ENCODE measurements around the gene LRRC38.
"Not testable (repeated sequence)": the region's sequence is repeated elsewhere in the genome, so short reads cannot be mapped to it uniquely, and the experiment has no call there.

The LRRC38 gene

DNA sequence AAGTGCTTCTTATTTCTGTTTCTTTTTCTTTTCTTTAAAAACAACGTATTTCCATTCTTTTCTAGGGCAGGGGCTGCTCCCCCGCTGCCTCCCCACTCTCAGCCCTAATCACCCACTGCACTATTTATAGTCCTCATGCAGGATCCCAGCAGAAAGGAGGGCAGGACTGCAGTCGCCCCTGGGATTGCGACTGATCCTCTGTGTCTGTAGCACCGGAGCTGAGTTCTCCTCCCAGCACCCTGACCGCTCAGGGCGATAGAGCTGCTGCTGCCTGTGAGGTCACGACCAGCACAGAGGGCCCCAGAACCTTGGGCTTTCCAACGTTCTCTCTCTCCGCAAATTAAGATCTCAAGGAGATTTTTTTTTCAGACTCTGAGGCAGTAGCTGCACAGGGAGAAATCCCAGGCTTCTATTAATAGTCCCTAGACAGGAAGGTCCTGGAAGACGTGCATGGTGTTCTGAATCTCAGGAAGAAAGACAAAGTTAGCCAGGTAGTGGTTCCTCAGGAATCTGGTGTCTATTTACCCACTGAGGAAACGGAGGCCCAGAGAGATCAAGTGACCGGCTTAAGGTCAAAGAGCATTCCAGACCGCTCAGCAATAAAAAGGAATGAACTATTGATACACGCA is 56.8 kb downstream of the LRRC38 start:
- no peak for DNase-seq

DNA sequence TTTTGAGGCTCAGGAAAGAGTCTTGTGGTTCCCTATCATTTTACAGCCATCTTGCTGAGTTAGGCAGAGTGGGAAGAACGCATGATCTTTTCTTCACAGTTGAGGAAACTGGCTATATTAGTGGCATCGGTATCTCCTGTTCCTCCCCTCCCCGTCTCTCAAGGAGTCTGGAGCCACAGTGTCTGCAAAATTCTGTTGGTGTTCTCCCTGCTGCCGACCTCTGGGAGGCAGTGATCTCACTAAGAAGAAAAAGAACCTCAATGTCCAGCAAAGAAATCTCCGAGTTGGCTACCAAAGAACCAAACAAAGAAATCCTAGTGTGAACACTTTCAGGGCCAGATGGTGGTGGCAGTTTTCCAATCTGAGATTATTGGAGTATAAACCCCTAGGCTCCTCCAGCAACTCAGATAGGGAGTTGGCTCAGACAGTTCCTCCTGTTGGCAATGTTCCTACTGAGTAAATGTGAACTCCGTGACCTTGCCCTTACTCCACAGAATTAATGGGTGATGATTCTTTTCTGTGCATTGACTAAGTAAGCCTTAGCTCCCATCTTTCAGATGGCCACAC is 62.3 kb downstream of the LRRC38 start:
- no peak for DNase-seq

DNA sequence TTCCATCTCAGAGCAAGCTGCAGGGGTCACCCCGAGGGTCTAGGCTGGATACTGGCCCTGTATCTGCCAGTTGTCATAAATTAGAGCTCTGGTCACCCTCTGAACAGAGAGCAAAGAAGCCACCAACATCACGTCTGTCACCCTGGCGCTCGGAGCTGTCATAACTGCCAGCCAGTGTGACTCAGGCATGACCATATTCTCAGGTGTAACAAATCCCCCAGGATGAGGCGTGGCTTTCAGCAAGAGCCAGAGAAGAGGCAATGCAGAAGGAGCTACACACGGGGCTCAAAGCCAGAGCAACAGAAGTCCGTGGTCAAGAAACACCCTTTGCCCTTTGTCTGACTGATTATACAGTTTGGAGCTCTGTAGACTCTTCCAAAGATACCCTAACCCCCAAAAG is 63.6 kb downstream of the LRRC38 start:
- DNase-seq = no peak

DNA sequence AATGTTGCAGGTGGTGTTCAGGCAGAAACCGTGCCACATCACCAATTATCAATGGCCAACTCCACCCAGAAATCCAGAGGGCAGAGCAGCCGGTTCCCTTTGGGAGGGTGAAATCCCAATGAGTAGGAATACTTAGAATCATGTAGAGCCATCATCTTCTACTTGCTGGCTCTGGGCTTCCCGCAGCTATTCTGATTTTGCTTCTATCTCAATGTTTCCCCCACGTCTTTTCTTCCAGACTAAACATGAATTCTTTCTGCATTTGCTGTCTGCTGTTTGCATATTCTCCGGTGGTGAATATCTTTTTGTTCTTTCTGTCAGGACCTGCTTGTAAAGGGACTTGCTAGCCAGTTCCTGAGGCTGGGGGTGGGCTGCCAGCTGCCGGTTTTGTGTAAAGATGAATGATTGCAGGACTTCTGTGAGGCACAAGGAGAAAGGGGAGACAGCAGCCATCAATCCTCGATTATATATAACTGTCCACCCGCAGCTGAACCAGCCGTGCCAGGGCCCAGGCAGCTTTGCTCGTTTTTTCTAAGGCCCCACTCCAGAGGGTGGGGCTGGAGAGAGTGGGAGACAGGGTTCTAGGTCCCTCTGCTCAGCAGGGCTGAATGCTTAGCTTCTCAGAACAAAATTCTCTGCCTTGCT is 70.3 kb downstream of the LRRC38 start:
- DNase-seq = no peak

DNA sequence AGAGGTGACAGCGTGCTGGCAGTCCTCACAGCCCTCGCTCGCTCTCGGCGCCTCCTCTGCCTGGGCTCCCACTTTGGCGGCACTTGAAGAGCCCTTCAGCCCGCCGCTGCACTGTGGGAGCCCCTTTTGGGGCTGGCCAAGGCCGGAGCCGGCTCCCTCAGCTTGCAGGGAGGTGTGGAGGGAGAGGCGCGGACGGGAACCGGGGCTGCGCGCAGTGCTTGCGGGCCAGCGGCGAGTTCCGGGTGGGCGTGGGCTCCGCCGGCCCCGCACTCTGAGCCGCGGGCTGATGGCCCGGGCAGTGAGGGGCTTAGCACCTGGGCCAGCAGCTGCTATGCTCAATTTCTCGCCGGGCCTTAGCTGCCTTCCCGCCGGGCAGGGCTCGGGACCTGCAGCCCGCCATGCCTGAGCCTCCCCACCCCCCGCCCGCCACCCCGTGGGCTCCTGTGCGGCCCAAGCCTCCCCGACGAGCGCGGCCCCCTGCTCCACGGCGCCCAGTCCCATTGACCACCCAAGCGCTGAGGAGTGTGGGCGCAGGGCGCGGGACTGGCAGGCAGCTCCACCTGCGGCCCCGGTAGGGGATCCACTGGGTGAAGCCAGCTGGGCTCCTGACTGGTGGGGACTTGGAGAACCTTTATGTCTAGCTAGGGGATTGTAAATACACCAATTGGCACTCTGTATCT is 74.6 kb downstream of the LRRC38 start:
- DNase-seq = not testable (repeated sequence)

DNA sequence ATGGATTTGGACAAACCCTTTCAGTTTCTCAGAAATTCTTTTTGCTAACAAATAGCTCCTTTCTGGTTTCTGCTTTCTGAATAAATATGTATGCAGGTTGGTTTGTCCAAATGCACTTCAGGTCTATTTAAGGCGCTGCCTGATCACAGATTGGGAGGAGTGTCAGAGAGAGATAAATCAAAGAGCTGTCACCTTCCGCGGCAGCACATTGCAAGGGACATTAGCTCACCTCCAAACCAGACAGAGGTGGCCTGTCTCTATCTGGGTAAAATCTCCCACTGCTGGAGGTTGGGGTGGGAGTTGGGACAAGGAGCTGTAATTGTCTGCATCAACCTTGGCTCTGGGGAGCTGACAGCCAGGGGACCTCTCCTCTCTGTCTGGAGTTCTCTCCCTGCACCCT is 78.3 kb downstream of the LRRC38 start:
- no peak for DNase-seq

DNA sequence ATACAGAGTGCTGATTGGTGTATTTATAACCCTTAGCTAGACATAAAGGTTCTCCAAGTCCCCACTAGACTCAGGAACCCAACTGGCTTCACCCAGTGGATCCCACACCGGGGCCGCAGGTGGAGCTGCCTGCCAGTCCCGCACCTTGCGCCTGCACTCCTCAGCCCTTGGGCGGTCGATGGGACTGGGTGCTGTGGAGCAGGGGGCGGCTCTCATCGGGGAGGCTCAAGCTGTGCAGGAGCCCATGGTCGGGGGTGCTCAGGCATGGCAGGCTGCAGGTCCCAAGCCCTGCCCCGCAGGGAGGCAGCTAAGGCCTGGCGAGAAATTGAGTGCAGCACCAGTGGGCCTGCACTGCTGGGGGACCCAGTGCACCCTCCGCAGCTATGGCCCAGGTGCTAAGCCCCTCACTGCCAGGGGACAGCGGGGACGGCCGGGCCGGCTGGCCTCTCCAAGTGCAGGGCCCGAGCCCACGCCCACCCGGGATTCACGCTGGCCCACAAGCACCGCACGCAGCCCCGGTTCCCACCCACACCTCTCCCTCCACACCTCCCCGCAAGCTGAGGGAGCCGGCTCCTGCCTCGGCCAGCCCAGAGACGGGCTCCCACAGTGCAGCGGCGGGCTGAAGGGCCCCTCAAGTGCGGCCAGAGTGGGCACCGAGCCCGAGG is 80.0 kb downstream of the LRRC38 start:
- DNase-seq = not testable (repeated sequence)

DNA sequence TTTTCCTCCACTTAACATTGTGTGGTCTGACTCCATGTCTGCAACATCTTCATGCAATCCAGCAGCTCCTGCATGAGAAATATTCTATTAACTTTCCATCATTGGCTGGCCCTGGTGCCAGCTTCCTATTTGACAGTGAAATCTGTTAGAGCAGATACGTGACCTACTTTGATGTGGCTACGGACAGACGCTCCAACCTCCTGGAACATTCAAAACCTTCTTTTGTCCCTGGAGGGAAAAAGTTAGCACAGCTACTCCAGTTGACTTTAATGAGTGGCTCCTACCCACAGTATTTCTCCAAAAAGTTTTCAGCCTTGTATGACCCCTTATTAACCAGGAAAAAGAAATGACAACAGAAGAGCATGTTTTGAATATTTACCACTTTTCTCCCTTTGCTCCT is 81.6 kb downstream of the LRRC38 start:
- no peak for DNase-seq

DNA sequence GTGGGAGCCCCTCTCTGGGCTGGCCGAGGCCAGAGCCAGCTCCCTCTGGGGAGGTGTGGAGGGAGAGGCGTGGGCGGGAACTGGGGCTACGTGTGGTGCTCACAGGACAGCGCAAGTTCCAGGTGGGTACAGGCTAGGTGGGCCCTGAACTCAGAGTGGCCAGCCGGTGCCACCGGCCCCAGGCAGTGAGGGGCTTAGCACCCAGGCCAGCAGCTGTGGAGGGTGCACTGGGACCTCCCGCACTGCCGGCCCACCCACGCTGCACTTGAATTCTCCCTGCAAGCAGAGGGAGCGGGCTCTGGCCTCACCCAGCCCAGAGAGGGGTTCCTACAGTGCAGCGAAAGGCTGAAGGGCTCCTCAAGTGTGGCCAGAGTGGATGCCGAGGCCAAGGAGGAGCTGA is 83.3 kb downstream of the LRRC38 start:
- DNase-seq = no peak

Data from NCI-H2081 (cell line).